HepG2 (cell line): ENCODE measurements around the gene MED15. TPM values are rescaled to one million over a fixed set of nuclear protein-coding genes. Genes with fewer than 3 reads are reported as not detected.

ENCODE experiments used
- CEBPB ChIP-seq: IDR thresholded peaks from 2 replicates; pipeline ENCODE4 v1.6.1; 2011; ENCODE audit warnings: low read depth, low read length, improper control_type of control experiment, borderline replicate concordance
- DMAP1 ChIP-seq: IDR thresholded peaks from 2 replicates; pipeline ENCODE4 v1.6.1; 2016
- ELF4 ChIP-seq: sonication (generic); formaldehyde crosslinking; IDR thresholded peaks from 2 replicates; pipeline ENCODE4 v1.5.0; 2020; ENCODE audit warnings: missing genetic modification reagents, mild to moderate bottlenecking, moderate library complexity, borderline replicate concordance
- GTF2F1 ChIP-seq: fragments of 150-350 bp; IDR thresholded peaks from 2 replicates; pipeline ENCODE4 v1.6.1; 2014; ENCODE audit warnings: low read length
- HNRNPL ChIP-seq: fragments of 200-400 bp; formaldehyde crosslinking; IDR thresholded peaks from 2 replicates; pipeline ENCODE4 v1.6.1; 2017; ENCODE audit warnings: mild to moderate bottlenecking, low read depth, low read length
- KDM5B ChIP-seq: sonication (generic); formaldehyde crosslinking; IDR thresholded peaks from 2 replicates; pipeline ENCODE4 v1.4.0; 2020; ENCODE audit warnings: missing genetic modification reagents, mild to moderate bottlenecking, borderline replicate concordance
- KLF6 ChIP-seq: IDR thresholded peaks from 2 replicates; pipeline ENCODE4 v1.8.0; 2016; ENCODE audit warnings: missing biosample characterization, missing genetic modification reagents
- KMT2A ChIP-seq: sonication (generic); formaldehyde crosslinking; IDR thresholded peaks from 2 replicates; pipeline ENCODE4 v1.4.0; 2020; ENCODE audit warnings: missing genetic modification reagents
- MBD4 ChIP-seq: IDR thresholded peaks from 2 replicates; pipeline ENCODE4 v1.6.1; 2012; ENCODE audit warnings: low read length, inconsistent platforms, borderline replicate concordance
- MEIS1 ChIP-seq: sonication (generic); formaldehyde crosslinking; IDR thresholded peaks from 2 replicates; pipeline ENCODE4 v1.9.0; 2021; ENCODE audit warnings: mild to moderate bottlenecking, missing genetic modification reagents, moderate library complexity, borderline replicate concordance
- NFIB ChIP-seq: sonication (generic); formaldehyde crosslinking; IDR thresholded peaks from 2 replicates; pipeline ENCODE4 v1.9.0; 2021; ENCODE audit warnings: missing genetic modification reagents, mild to moderate bottlenecking, borderline replicate concordance
- PBX2 ChIP-seq: IDR thresholded peaks from 2 replicates; pipeline ENCODE4 v1.6.1; 2016; ENCODE audit warnings: control low read depth
- PPARG ChIP-seq: conservative IDR thresholded peaks from 2 replicates; pipeline ENCODE4 v1.6.1; 2016; ENCODE audit warnings: missing biosample characterization, missing genetic modification reagents
- RBM22 ChIP-seq: fragments of 200-400 bp; formaldehyde crosslinking; optimal IDR thresholded peaks from 2 replicates; pipeline ENCODE3; 2017; ENCODE audit warnings: mild to moderate bottlenecking, low read length, moderate library complexity
- RFXANK ChIP-seq: IDR thresholded peaks from 2 replicates; pipeline ENCODE4 v1.6.1; 2016
- SIN3B ChIP-seq: fragments of 150-350 bp; IDR thresholded peaks from 2 replicates; pipeline ENCODE4 v1.6.1; 2014; ENCODE audit warnings: low read length
- SNRNP70 ChIP-seq: fragments of 200-400 bp; formaldehyde crosslinking; IDR thresholded peaks from 2 replicates; pipeline ENCODE4 v1.6.1; 2017; ENCODE audit warnings: mild to moderate bottlenecking, low read depth, low read length, moderate library complexity
- TBL1XR1 ChIP-seq: fragments of 150-350 bp; IDR thresholded peaks from 2 replicates; pipeline ENCODE4 v1.6.1; 2014; ENCODE audit warnings: borderline replicate concordance, low read length; ENCODE audit not compliant: partially characterized antibody
- ZBTB20 ChIP-seq: sonication (generic); formaldehyde crosslinking; IDR thresholded peaks from 2 replicates; pipeline ENCODE4 v1.8.1; 2023; ENCODE audit warnings: missing genetic modification reagents, low read depth, mild to moderate bottlenecking, borderline replicate concordance
- ZMAT5 ChIP-seq: sonication (generic); formaldehyde crosslinking; IDR thresholded peaks from 2 replicates; pipeline ENCODE4 v1.5.0; 2020; ENCODE audit warnings: mild to moderate bottlenecking, low read depth, missing genetic modification reagents, borderline replicate concordance
- ZNF484 ChIP-seq: sonication (generic); formaldehyde crosslinking; IDR thresholded peaks from 2 replicates; pipeline ENCODE4 v1.5.1; 2020; ENCODE audit warnings: mild to moderate bottlenecking, low read depth, missing genetic modification reagents, borderline replicate concordance
- ZNF530 ChIP-seq: sonication (generic); formaldehyde crosslinking; IDR thresholded peaks from 2 replicates; pipeline ENCODE4 v1.5.0; 2020; ENCODE audit warnings: low read depth, mild to moderate bottlenecking, missing genetic modification reagents
- ZNF678 ChIP-seq: sonication (generic); formaldehyde crosslinking; IDR thresholded peaks from 2 replicates; pipeline ENCODE4 v1.4.0; 2020; ENCODE audit warnings: mild to moderate bottlenecking, missing genetic modification reagents
- ZNF703 ChIP-seq: sonication (generic); formaldehyde crosslinking; IDR thresholded peaks from 2 replicates; pipeline ENCODE4 v1.5.1; 2020; ENCODE audit warnings: missing genetic modification reagents, mild to moderate bottlenecking, moderate library complexity, borderline replicate concordance
- ZNF710 ChIP-seq: sonication (generic); formaldehyde crosslinking; IDR thresholded peaks from 2 replicates; pipeline ENCODE4 v1.5.0; 2020; ENCODE audit warnings: mild to moderate bottlenecking, missing genetic modification reagents, borderline replicate concordance
- ZNF839 ChIP-seq: sonication (generic); formaldehyde crosslinking; IDR thresholded peaks from 2 replicates; pipeline ENCODE4 v1.4.0; 2020; ENCODE audit warnings: missing genetic modification reagents, mild to moderate bottlenecking, borderline replicate concordance
- ZNF841 ChIP-seq: sonication (generic); formaldehyde crosslinking; IDR thresholded peaks from 2 replicates; pipeline ENCODE4 v1.8.1; 2023; ENCODE audit warnings: missing genetic modification reagents, borderline replicate concordance
- ZZZ3 ChIP-seq: sonication (generic); formaldehyde crosslinking; IDR thresholded peaks from 2 replicates; pipeline ENCODE4 v1.4.0; 2020; ENCODE audit warnings: missing genetic modification reagents, mild to moderate bottlenecking, borderline replicate concordance
- polyA plus RNA-seq, 8 experiments: library from polyadenylated mRNA; depleted of rRNA in 3 of 8; stranded (reverse) in 7 of 8; unstranded in 1 of 8; fragments of >200 nt; fragmentation: Illumina TruSeq in 4 of 8; extraction: Trizol in 4 of 8; gene quantifications; 2 replicates each; pipeline versions ENCODE4 v1.2.1 to v1.2.3, GENCODE V29; 2011 to 2016; ENCODE audit warnings: low read depth in 4 of 8, missing spikeins in 1 of 8, mixed read lengths in 1 of 8; ENCODE audit not compliant: insufficient read depth in 1 of 8
- total RNA-seq, 5 experiments: library from RNA; depleted of rRNA; stranded (reverse); fragments of >200 nt; fragmentation: Illumina TruSeq; extraction: Trizol; gene quantifications; 2 replicates each; pipeline ENCODE4 v1.2.3, GENCODE V29; 2016; ENCODE audit warnings: low read depth in 1 of 5

Gene MED15
- total and polyA plus RNA-seq, 2 of the 13 experiments (the other 11 are each of a cell fraction or from before 2014, with no cell fraction given), result 14.3 to 27.0 TPM

- TF ChIP-seq ZBTB20 (CRISPR knock-in tag) (peak; percentile 79), MEIS1 (CRISPR knock-in tag) (peak; percentile 70; the same call in 1 of the 2 replicates), SNRNP70 (no peak), HNRNPL (peak; percentile 61; the same call in 1 of the 2 replicates), NFIB (CRISPR knock-in tag) (no peak), ZNF839 (CRISPR knock-in tag) (peak; percentile 17; the same call in 1 of the 2 replicates), ZNF703 (no peak; the same call in 1 of the 2 replicates), ZNF678 (CRISPR knock-in tag) (peak; percentile 95), ZNF484 (CRISPR knock-in tag) (no peak), KMT2A (CRISPR knock-in tag) (peak; percentile 93), SIN3B (no peak), PBX2 (CRISPR knock-in tag) (no peak), KLF6 (peak; percentile 65), PPARG (0 out of 2 replicates have a peak, but pooled peaks have one; percentile 22), DMAP1 (peak; percentile 56), ELF4 (peak; percentile 95; the same call in 1 of the 2 replicates), ZZZ3 (CRISPR knock-in tag) (peak; percentile 96), MBD4 (no peak), ZNF530 (no peak), ZNF841 (no peak; the same call in 1 of the 2 replicates), GTF2F1 (no peak), TBL1XR1 (peak; percentile 56), CEBPB (no peak), KDM5B (CRISPR knock-in tag) (peak; percentile 94), RFXANK (CRISPR knock-in tag) (no peak), ZNF710 (CRISPR knock-in tag) (peak; percentile 82), RBM22 (no peak), ZMAT5 (CRISPR knock-in tag) (no peak)
Measured at GRCh38 chr22:20507253-20508066, at the start of gene MED15 (continued).
